ENCODE measurements around the gene AMBP. TPM values are rescaled to one million over a fixed set of nuclear protein-coding genes. Genes with fewer than 3 reads are reported as not detected.

AMBP gene
- total RNA-seq, 1 experiment from 2014 or later, result not detected

DNA sequence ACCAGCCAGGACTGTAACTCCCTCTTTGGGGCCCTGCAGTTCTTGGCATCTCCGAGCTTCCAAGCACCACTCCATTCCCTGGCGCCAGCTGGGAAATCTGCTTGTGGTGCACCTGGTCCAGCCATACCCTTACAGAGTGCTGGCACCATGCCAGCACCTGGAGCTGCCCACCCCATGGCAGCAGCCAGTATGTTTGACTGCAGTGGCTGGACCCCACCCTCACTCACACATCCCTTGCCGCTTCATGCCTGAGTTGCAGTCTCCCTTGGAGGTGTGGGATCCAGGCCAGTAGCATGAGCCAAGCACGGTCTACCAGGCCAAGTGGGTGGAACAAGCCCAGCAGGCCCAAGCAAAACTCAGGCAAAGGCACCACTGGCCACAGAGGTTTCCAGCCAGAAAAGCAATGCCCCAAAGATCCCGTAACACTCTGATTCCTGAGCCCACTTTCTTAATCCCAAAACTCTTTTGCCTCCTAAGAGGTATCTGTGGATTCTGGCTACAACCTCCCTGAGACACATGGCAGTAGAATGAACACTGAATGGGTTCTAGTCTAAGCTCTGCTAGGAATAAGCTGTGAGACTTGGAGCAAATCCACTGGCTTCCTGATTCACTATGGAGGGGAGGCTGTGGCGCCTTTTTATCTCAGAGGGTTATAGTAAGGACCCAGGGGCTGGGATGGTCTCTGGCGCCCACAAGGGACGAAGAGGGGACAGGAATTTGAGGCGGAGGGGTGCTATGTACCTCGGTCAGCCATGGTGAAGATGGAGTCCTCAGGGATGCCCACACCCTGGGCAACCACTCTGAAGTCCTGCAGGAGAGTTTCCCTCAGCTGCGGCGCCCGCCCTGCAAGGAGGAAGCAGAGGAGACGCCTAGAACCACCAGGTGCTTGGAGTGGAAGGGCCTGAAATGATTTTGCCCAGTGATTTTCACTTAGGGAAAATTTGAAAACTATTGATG, 5.6 kb downstream of the AMBP start:
- H3K4me3 Mint-ChIP-seq (ENCODE audit: unreplicated experiment), result no peak overlapping the region
- ChIA-PET POLR2A (no interaction called here), CTCF (interaction anchor here (0.5 to 3.3 kb wide), 3 partner anchors 10 to 318 kb away, joined by 4 to 39 read pairs (median 4); no protein-coding TSS in a partner anchor)
- TF ChIP-seq, protein P1, sequence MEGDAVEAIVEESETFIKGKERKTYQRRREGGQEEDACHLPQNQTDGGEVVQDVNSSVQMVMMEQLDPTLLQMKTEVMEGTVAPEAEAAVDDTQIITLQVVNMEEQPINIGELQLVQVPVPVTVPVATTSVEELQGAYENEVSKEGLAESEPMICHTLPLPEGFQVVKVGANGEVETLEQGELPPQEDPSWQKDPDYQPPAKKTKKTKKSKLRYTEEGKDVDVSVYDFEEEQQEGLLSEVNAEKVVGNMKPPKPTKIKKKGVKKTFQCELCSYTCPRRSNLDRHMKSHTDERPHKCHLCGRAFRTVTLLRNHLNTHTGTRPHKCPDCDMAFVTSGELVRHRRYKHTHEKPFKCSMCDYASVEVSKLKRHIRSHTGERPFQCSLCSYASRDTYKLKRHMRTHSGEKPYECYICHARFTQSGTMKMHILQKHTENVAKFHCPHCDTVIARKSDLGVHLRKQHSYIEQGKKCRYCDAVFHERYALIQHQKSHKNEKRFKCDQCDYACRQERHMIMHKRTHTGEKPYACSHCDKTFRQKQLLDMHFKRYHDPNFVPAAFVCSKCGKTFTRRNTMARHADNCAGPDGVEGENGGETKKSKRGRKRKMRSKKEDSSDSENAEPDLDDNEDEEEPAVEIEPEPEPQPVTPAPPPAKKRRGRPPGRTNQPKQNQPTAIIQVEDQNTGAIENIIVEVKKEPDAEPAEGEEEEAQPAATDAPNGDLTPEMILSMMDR (IDR thresholded peaks at IDR 0.05; ENCODE audit: unreplicated experiment), result no peak
- no peaks in the 10 kb centered on the region for H3K9me3 Mint-ChIP-seq (ENCODE audit: unreplicated experiment)
- H3K27ac Mint-ChIP-seq (ENCODE audit: low read depth, unreplicated experiment), result no peak overlapping the region
- H3K36me3 Mint-ChIP-seq (ENCODE audit: insufficient read depth, unreplicated experiment), result no peaks in the 10 kb centered on the region
- DNase-seq (ENCODE audit: unreplicated experiment), result peak; percentile 28
- intact Hi-C loops (cut with micrococcal nuclease), result no loop called here
- no TSS peak for BruUV-seq (replicated peaks)
- H3K4me1 Mint-ChIP-seq (ENCODE audit: insufficient read depth, unreplicated experiment), result no peaks in the 10 kb centered on the region
- H3K27me3 Mint-ChIP-seq (ENCODE audit: insufficient read depth, unreplicated experiment), result peaks cover 41% of the 10 kb centered on the region

DNA sequence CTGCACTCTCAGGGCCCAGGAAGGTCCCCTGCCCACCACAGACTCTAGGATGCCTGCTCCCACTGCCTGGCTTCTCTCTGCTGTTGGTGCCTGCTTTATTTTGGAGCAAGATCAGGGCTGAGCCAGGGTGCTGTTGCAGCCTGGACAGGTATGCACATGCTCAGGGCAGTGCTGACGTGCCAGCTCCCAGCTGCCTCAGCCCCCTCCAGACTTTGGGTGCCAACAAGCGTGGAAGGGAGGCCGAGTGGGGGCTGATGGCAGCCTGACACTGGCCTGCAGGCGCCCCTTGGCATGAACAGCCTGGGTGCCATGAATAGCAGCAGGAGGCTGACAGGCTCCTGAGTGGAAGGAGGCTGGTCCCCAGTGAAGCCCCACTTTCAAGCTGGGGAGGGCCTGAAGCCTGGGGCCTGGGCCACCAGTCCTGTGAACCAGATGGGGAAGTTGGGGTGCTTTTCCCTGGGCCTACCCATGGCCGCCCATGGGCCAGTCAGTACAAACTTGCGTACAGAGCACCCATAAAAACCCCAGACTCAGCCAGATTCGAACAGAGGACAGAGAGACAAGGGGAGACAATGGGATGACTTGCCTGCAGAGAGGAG, 6.8 kb downstream of the AMBP start:
- ChIA-PET CTCF (interaction anchor here (3.3 kb wide), 1 partner anchor 11 kb away, joined by 39 read pairs; no protein-coding TSS in a partner anchor), POLR2A (interaction anchor here (1.0 kb wide), 1 partner anchor 434 kb away, joined by 3 read pairs; the partner anchor contains the start of gene WHRN)
- H3K27me3 Mint-ChIP-seq (ENCODE audit: insufficient read depth, unreplicated experiment), result peaks cover 41% of the 10 kb centered on the region
- H3K9me3 Mint-ChIP-seq (ENCODE audit: unreplicated experiment), result no peaks in the 10 kb centered on the region
- no TSS peak for BruUV-seq (replicated peaks)
- H3K27ac Mint-ChIP-seq (ENCODE audit: low read depth, unreplicated experiment), result no peak overlapping the region
- TF ChIP-seq, protein P1 (IDR thresholded peaks at IDR 0.05; ENCODE audit: unreplicated experiment), result no peak
- no peaks in the 10 kb centered on the region for H3K36me3 Mint-ChIP-seq (ENCODE audit: insufficient read depth, unreplicated experiment)
- no peak overlapping the region for H3K4me3 Mint-ChIP-seq (ENCODE audit: unreplicated experiment)
- no peak for DNase-seq (ENCODE audit: unreplicated experiment)
- intact Hi-C loops (cut with micrococcal nuclease), result no loop called here
- no peaks in the 10 kb centered on the region for H3K4me1 Mint-ChIP-seq (ENCODE audit: insufficient read depth, unreplicated experiment)

- H3K36me3 Mint-ChIP-seq (ENCODE audit: insufficient read depth, unreplicated experiment), result peaks cover under 1% of the 10 kb centered on the region
- H3K27me3 Mint-ChIP-seq (ENCODE audit: insufficient read depth, unreplicated experiment), result peaks cover 41% of the 10 kb centered on the region
- TF ChIP-seq, protein P1 (IDR thresholded peaks at IDR 0.05; ENCODE audit: unreplicated experiment), result no peak
- no TSS peak for BruUV-seq (replicated peaks)
- CTCF ChIA-PET, result interaction anchor here (3.3 kb wide), 1 partner anchor 12 kb away, joined by 39 read pairs; no protein-coding TSS in a partner anchor
- H3K27ac Mint-ChIP-seq (ENCODE audit: low read depth, unreplicated experiment), result no peak overlapping the region
- H3K4me3 Mint-ChIP-seq (ENCODE audit: unreplicated experiment), result no peak overlapping the region
- no peaks in the 10 kb centered on the region for H3K4me1 Mint-ChIP-seq (ENCODE audit: insufficient read depth, unreplicated experiment)
- POLR2A ChIA-PET, result interaction anchor here (0.7 to 1.0 kb wide), 2 partner anchors 184 to 434 kb away, joined by 3 read pairs; partner anchors contain the start of gene WHRN
- intact Hi-C loops (cut with micrococcal nuclease), result no loop called here
- no peaks in the 10 kb centered on the region for H3K9me3 Mint-ChIP-seq (ENCODE audit: unreplicated experiment)
- no peak for DNase-seq (ENCODE audit: unreplicated experiment)
Observed at GRCh38 chr9:114070188-114071103, 7.7 kb downstream of the AMBP start.
